ENCODE results near the gene SUSD6. TPM values are rescaled to one million over a fixed set of nuclear protein-coding genes. Genes with fewer than 3 reads are reported as not detected.

The SUSD6 gene
- total RNA-seq, 4 donors from 2014 or later, result 37.5 to 70.4 (median 44.5) TPM

DNA sequence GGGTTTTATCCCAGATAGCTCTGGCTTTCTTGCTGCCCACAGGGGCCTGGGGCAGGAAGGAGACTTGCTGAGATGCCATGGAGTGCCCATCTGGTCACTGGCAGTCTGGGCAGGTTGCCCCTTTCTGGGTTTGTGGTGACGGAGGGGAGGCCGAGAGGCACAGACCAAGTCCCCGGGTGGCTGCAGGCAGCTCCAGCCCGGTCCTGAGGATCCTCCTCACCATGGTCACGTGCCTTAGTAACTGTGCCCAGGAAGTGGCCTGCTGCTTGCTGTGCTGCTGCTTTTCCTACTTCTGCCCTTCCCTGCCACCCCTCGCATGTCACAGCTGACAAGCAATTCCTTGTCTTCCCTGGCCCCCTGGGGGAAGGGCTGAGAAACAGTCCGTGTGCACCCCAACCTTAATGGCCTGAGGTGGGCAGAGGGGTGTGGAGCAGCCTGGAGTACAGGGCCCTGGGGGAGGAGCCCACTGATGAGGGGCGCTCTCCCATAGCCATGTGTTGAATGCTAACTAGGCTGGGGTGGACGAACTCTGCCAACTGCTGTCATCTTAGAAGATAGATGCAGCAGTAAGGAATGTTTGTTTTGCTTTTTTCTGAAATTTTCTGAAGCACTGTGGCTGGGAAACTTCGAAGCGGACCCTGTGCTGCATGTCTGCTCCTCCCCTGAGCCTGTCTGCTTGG, 100.6 kb downstream of the SUSD6 start:
- intact Hi-C loops (cut with DNase I), result loop anchor here (10.0 kb wide), 1 partner anchor 57 kb away; no protein-coding TSS in a partner anchor
- Histone ChIP-seq H3K4me3 (replicated peaks in 1 of 3) (no peak overlapping the region), H3K9me3 (no peaks in the 10 kb centered on the region), H3K4me1 (peaks cover 36 to 44% of the 10 kb centered on the region in 2 donors), H3K27me3 (no peaks in the 10 kb centered on the region), H3K27ac (peak overlapping the region; percentile 60 to 73 (median 62)), H3K36me3 (peaks cover 20 to 26% of the 10 kb centered on the region in 2 donors)
- peak in 1 of 2 donors; percentile 23 for DNase-seq
- WGBS, 2 donors, result 36 to 61% methylated on average over 6 to 8 of the region's 11 CpGs
- TF ChIP-seq POLR2A (IDR thresholded peaks at IDR 0.05), result no peak
- TF ChIP-seq, protein P1, sequence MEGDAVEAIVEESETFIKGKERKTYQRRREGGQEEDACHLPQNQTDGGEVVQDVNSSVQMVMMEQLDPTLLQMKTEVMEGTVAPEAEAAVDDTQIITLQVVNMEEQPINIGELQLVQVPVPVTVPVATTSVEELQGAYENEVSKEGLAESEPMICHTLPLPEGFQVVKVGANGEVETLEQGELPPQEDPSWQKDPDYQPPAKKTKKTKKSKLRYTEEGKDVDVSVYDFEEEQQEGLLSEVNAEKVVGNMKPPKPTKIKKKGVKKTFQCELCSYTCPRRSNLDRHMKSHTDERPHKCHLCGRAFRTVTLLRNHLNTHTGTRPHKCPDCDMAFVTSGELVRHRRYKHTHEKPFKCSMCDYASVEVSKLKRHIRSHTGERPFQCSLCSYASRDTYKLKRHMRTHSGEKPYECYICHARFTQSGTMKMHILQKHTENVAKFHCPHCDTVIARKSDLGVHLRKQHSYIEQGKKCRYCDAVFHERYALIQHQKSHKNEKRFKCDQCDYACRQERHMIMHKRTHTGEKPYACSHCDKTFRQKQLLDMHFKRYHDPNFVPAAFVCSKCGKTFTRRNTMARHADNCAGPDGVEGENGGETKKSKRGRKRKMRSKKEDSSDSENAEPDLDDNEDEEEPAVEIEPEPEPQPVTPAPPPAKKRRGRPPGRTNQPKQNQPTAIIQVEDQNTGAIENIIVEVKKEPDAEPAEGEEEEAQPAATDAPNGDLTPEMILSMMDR (IDR thresholded peaks at IDR 0.05), result no peak

DNA sequence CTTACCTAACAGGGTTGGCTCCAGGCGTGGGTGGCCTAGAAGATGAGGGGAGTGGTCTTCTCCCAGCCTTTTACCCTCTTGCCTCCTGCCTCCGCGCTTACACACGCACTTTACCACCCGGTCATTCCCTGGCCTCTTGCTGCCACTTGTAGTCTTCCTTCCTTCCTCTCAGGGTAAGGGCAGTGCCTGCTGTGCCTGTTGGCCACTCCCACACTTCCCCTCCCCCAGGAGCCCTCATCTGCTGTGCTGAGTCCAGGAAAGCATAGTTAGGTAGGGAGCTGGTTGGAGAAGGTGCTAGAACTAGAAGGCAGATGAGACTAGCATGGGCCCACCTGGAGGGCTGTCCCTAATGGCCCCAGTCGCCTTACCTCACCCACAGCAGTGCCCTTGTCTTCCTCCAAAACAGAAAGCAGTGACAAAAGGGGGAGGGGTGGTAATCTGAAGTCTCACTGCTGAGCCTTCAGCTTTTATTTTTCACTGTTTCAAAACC, 101.2 kb downstream of the SUSD6 start:
- Histone ChIP-seq H3K27ac (peak overlapping the region; percentile 60 to 73 (median 62)), H3K36me3 (peaks cover 20 to 26% of the 10 kb centered on the region in 2 donors), H3K4me1 (peaks cover 36 to 50% of the 10 kb centered on the region in 2 donors), H3K4me3 (replicated peaks in 1 of 3) (no peak overlapping the region), H3K27me3 (no peaks in the 10 kb centered on the region), H3K9me3 (no peaks in the 10 kb centered on the region)
- TF ChIP-seq, protein P1 (IDR thresholded peaks at IDR 0.05), result no peak
- peak in 1 of 2 donors; percentile 30 for TF ChIP-seq POLR2A (IDR thresholded peaks at IDR 0.05)
- intact Hi-C loops (cut with DNase I), result loop anchor here (10.0 kb wide), 1 partner anchor 58 kb away; no protein-coding TSS in a partner anchor
- 33 to 34% methylated on average over 6 of the region's 6 CpGs for WGBS, 2 donors
- DNase-seq, result peak; percentile 86 to 88

DNA sequence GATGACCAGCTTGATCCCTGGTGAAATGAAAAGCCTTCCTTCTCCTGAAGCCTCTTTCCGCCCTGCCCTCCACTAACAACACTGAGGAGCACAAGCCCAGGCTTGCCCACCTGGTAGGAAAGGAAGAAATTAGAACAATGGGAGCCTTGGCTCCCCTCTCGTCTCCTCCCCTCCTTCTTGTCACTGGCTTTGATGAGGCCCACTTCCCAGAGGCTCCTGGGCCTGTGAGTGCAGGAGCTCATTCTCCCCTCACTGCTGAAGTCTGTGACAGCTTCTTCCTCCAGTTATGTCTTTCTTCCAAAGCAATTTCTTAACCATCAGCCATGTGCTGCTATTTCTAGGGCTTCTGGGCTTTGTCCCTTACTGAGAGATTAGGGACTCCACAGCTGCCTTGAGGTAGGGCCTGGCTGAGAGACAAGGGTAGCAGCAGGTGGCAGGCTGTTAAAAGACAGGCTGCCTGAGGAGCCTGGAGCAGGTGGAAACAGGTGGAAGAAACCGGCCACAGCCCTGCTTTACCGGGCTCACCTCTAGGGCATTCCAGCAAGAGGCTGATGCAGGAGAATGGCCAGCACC, 101.9 kb downstream of the SUSD6 start:
- Histone ChIP-seq H3K9me3 (no peaks in the 10 kb centered on the region), H3K27me3 (no peaks in the 10 kb centered on the region), H3K36me3 (peaks cover 18 to 26% of the 10 kb centered on the region in 2 donors), H3K4me1 (peaks cover 36 to 57% of the 10 kb centered on the region in 2 donors), H3K27ac (peak overlapping the region; percentile 60 to 73 (median 62)), H3K4me3 (replicated peaks in 1 of 3) (no peak overlapping the region)
- intact Hi-C loops (cut with DNase I), result loop anchor here (10.0 kb wide), 1 partner anchor 58 kb away; no protein-coding TSS in a partner anchor
- 84 to 86% methylated on average over 4 of the region's 4 CpGs for WGBS, 2 donors
- DNase-seq, result no peak
- TF ChIP-seq POLR2A (IDR thresholded peaks at IDR 0.05), result no peak
- TF ChIP-seq, protein P1 (IDR thresholded peaks at IDR 0.05), result no peak

DNA sequence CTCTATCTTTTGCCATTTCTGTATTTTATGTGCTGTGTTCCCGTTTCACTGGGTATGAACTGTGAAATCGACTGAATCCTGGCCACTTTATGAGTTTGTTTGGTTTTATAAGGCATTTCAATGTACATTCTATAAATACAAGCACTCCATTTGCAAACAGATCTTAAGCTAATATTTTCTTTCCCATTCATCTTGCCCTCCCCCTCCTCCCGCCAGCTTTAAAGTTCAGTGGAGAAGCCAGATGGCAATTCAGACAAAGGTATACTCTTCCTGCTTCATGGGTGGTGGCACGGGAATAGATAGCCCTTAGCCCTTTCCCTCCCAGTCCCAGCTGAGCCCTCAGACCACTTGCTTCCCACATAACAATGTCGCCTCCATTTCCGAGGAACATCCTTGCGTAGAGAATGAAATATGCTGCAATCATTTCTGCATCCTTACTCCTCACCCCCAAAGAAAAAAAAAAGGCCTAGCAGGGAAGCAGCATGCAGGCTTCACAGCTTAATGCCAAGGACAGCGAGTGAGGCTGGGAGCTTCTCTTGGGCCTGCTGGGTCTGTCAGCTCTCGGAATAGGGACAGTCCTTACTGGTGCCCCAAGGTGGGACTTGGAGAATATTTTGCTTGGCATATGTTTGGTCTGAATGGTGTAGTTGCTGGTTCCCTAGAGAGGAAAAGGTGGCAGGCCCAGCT, 102.7 kb downstream of the SUSD6 start:
- Histone ChIP-seq H3K4me1 (peaks cover 37 to 64% of the 10 kb centered on the region in 2 donors), H3K27me3 (no peaks in the 10 kb centered on the region), H3K9me3 (no peaks in the 10 kb centered on the region), H3K4me3 (replicated peaks in 1 of 3) (no peak overlapping the region), H3K27ac (no peak overlapping the region), H3K36me3 (peaks cover 10 to 19% of the 10 kb centered on the region in 2 donors)
- no peak for TF ChIP-seq POLR2A (IDR thresholded peaks at IDR 0.05)
- TF ChIP-seq, protein P1 (IDR thresholded peaks at IDR 0.05), result no peak
- DNase-seq, result no peak
- 83 to 84% methylated on average over 9 of the region's 9 CpGs for WGBS, 2 donors
- intact Hi-C loops (cut with DNase I), result loop anchor here (10.0 kb wide), 1 partner anchor 59 kb away; no protein-coding TSS in a partner anchor
